Esophagus (tissue), 2 donors: ENCODE data around the gene PSMA8. TPM values are rescaled to one million over a fixed set of nuclear protein-coding genes. Genes with fewer than 3 reads are reported as not detected.
"Not testable (repeated sequence)": the region's sequence is repeated elsewhere in the genome, so short reads cannot be mapped to it uniquely, and the experiment has no call there.

Experiments
- H3K27ac ChIP-seq, 2 donors: one replicate each; pipeline ENCODE4 v1.5.1; 2013; ENCODE audit warnings: low read depth in 2 of 2, mild to moderate bottlenecking in 2 of 2, inconsistent platforms in 1 of 2, low read length in 1 of 2, moderate library complexity in 1 of 2
- H3K27me3 ChIP-seq, 2 donors: one replicate each; pipeline ENCODE4 v1.6.1; 2013; ENCODE audit warnings: low read length in 2 of 2, control low read depth in 1 of 2, mild to moderate bottlenecking in 1 of 2; ENCODE audit not compliant: insufficient read depth in 2 of 2, control insufficient read depth in 1 of 2
- H3K36me3 ChIP-seq, 2 donors: one replicate each; pipeline ENCODE4 v1.6.1; 2013; ENCODE audit warnings: low read length in 1 of 2; ENCODE audit not compliant: control insufficient read depth in 2 of 2, insufficient read depth in 2 of 2
- H3K4me1 ChIP-seq, 2 donors: one replicate each; pipeline ENCODE4 v1.6.1; 2013; ENCODE audit warnings: low read length in 1 of 2; ENCODE audit not compliant: control insufficient read depth in 2 of 2, insufficient read depth in 2 of 2
- H3K4me3 ChIP-seq, 2 donors: one replicate each; pipeline ENCODE4 v1.5.1; 2013; ENCODE audit warnings: low read length in 2 of 2, mild to moderate bottlenecking in 2 of 2, low read depth in 1 of 2, moderate library complexity in 1 of 2
- H3K9me3 ChIP-seq, 2 donors: one replicate each; pipeline ENCODE4 v1.6.1; 2013; ENCODE audit warnings: mild to moderate bottlenecking in 2 of 2, low read depth in 1 of 2, low read length in 1 of 2, moderate library complexity in 1 of 2; ENCODE audit not compliant: control insufficient read depth in 2 of 2, insufficient read depth in 1 of 2
- WGBS, 2 donors: extraction: QIAGEN DNeasy Blood & Tissue Kit; methylation state at CpG; one replicate each; pipeline ENCODE4 v1.1.7; 2013; 5-methylcytosine and 5-hydroxymethylcytosine counted together
- polyA plus RNA-seq, 2 donors: library from polyadenylated mRNA; stranded (reverse); fragments of 200-250 nt; gene quantifications; one replicate each; pipeline ENCODE4 v1.2.3, GENCODE V29; 2013
- donor health status: healthy with polysubstance abuse.
- donor health status: Bipolar disorder and iron deficiency.

PSMA8 gene
- polyA plus RNA-seq, 2 donors = 0.04 TPM

DNA sequence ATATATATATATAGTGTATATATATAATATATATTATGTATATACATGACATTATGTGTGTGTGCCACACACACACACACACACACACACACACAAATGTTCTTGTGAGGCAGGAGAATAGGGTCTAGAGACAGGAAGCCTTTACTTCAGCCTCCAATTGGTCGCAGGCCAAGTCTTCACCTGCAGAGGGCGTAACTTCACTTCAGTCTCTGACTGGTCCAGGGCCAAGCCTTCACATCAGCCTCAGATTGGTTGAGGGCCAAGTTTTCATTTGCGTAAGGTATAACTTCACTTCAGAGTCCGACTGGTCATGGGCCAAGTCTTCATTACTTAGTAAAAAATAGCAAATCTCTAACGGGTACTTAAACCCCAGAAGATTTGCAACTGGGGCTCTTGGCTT is 30.1 kb upstream of the PSMA8 start:
- no peaks in the 10 kb centered on the region for H3K9me3 ChIP-seq
- no peaks in the 10 kb centered on the region for H3K27me3 ChIP-seq
- H3K36me3 ChIP-seq = no peaks in the 10 kb centered on the region
- H3K4me3 ChIP-seq = no peak overlapping the region
- 42 to 50% methylated on average over 5 of the region's 5 CpGs for WGBS, 2 donors
- H3K27ac ChIP-seq = no peak overlapping the region
- H3K4me1 ChIP-seq = no peaks in the 10 kb centered on the region

DNA sequence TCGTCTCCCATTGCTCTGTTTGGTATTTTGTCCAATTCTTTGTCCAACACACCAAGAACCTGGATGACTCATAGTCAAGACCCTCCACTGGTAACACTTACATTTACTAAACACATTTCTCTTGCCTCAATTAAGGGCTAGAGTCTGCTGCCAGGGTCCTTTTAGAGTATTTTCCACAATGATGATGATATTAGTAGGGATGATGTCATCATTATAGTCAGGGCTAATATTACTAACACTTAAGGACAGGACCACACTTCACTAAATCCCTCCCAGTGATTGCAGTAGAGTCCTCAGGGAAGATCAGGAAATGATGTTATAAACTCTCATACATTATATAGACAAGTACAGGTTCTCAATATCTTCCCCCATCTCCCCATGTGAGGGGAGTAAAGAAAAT is 29.6 kb upstream of the PSMA8 start:
- H3K4me1 ChIP-seq = no peaks in the 10 kb centered on the region
- no peaks in the 10 kb centered on the region for H3K36me3 ChIP-seq
- H3K27ac ChIP-seq = no peak overlapping the region
- H3K4me3 ChIP-seq = no peak overlapping the region
- no peaks in the 10 kb centered on the region for H3K9me3 ChIP-seq
- 72 to 88% methylated on average over 1 of the region's 1 CpG for WGBS, 2 donors
- no peaks in the 10 kb centered on the region for H3K27me3 ChIP-seq

DNA sequence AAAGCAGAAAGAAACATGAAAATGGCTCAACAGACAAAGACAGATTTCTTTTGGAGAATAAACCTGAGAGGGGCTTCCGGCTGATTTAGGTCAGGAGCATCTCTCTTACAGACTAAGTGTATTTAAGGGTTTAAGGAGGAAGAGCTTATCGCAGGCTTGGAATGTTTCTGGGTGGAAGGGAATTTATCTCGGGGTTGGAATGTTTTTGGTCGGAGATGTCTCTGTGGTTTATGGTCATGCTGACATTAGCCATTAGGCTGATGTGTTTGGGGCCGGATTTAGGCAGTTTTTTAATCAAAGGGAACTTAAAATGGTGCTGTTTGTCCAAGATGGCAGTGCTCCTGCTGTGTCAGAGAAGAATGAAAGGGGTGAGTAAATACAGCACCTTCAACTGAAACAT is 14.4 kb upstream of the PSMA8 start:
- WGBS, 2 donors = 84 to 86% methylated on average over 5 of the region's 5 CpGs

DNA sequence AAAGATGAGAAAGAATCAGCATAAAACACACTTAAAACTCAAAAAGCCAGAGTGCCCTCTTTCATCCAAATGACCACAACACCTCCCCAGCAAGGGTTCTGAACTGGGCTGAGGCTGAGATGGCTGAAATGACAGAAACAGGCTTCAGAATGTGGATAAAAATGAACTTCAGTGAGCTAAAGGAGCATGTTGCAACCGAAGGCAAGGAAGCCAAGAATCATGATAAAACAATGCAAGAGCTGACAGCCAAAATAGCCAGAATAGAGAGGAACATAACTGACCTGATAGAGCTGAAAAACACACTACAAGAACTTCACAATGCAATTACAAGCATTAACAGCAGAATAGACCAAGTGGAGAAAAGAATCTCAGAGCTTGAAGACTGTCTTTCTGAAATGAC is 12.2 kb upstream of the PSMA8 start:
- H3K36me3 ChIP-seq = no peaks in the 10 kb centered on the region
- 74 to 75% methylated on average over 1 of the region's 1 CpG for WGBS, 2 donors
- H3K9me3 ChIP-seq = no peaks in the 10 kb centered on the region
- H3K27me3 ChIP-seq = no peaks in the 10 kb centered on the region
- H3K4me3 ChIP-seq = no peak overlapping the region
- no peak overlapping the region for H3K27ac ChIP-seq
- H3K4me1 ChIP-seq = no peaks in the 10 kb centered on the region

More for the DNA sequence above, 14.4 kb upstream of the PSMA8 start:
- Histone ChIP-seq H3K27ac (no peak overlapping the region), H3K4me3 (no peak overlapping the region), H3K4me1 (no peaks in the 10 kb centered on the region), H3K36me3 (no peaks in the 10 kb centered on the region), H3K9me3 (no peaks in the 10 kb centered on the region), H3K27me3 (no peaks in the 10 kb centered on the region)

DNA sequence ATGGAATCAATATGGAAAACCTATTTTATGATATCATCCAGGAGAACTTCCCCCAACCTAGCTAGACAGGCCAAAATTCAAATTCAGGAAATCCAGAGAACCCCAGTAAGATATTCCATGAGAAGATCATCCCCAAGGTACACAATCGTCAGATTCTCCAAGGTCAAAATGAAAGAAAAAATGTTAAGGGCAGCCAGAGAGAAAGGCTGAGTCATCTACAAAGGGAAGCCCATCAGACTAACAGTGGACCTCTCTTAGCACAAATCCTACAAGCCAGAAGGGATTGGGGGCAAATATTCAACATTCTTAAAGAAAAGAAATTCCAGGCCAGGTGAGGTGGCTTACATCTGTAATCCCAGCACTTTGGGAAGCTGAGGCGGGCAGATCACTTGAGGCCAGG is 11.7 kb upstream of the PSMA8 start:
- H3K9me3 ChIP-seq, H3K36me3 ChIP-seq, H3K4me1 ChIP-seq, H3K4me3 ChIP-seq, H3K27ac ChIP-seq, H3K27me3 ChIP-seq: not testable (repeated sequence)
- 82 to 85% methylated on average over 2 of the region's 2 CpGs for WGBS, 2 donors

DNA sequence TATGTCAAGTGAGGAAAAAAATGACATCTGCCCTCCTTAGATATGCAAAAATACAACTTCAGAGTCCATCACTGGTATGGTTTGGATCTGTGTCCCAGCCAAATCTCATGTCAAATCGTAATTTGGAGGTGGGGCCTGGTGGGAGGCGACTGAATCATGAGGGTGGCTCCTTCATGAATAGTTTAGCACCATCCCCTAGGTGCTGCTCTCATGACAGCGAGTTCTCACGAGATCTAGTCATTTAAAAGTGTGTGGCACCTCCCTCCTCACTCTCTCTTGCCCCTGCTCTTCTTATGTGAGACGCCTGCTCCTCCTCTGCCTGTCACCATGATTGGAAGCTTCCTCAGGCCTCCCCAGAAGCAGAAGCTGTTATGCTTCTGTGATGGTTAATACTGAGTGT is 5.9 kb upstream of the PSMA8 start:
- Histone ChIP-seq H3K27ac (no peak overlapping the region), H3K36me3 (no peaks in the 10 kb centered on the region), H3K27me3 (no peaks in the 10 kb centered on the region), H3K9me3 (no peaks in the 10 kb centered on the region), H3K4me3 (no peak overlapping the region), H3K4me1 (no peaks in the 10 kb centered on the region)
- 81 to 82% methylated on average over 5 of the region's 5 CpGs for WGBS, 2 donors

DNA sequence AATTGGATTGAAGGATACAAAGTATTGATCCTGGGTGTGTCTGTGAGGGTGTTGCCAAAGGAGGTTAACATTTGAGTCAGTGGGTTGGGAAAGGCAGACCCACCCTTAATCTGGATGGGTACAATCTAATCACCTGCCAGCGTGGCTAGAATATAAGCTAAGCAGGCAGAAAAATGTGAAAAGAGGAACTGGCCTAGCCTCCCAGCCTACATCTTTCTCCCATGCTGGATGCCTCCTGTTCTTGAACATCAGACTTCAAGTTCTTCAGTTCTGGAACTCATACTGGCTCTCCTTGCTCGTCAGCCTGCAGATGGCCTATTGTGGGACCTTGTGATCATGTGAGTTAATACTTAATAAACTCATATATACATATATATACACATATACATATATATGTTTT is 5.5 kb upstream of the PSMA8 start:
- H3K4me3 ChIP-seq, H3K36me3 ChIP-seq, H3K9me3 ChIP-seq, H3K27me3 ChIP-seq, H3K27ac ChIP-seq, H3K4me1 ChIP-seq: not testable (repeated sequence)
- WGBS, 2 donors = 66 to 82% methylated on average over 2 of the region's 2 CpGs

DNA sequence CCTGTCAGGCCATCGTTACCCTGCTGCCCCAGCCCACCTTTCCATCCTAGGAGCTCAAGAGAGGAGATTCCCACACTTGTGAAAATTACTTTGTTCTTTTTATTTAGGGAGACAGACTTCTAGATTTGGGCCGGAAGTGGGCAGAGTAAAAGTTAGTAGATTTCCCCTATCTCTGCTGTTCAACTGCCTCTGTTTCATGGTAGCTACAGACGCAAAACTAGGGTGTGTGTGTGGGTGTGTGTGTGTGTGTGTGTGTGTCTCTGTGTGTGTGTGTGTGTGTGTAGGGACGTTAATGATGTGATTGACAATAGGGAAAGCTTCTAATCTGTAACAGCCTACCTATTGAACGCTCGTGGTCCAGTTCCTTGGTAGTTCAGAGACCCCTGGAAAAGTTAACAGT is 438 bp downstream of the PSMA8 start:
- no peaks in the 10 kb centered on the region for H3K27me3 ChIP-seq
- H3K36me3 ChIP-seq = no peaks in the 10 kb centered on the region
- no peak overlapping the region for H3K4me3 ChIP-seq
- H3K9me3 ChIP-seq = peaks cover 0 to 3% of the 10 kb centered on the region in 2 donors
- peaks cover 0 to 2% of the 10 kb centered on the region in 2 donors for H3K4me1 ChIP-seq
- no peak overlapping the region for H3K27ac ChIP-seq
- 87 to 88% methylated on average over 6 of the region's 6 CpGs for WGBS, 2 donors

DNA sequence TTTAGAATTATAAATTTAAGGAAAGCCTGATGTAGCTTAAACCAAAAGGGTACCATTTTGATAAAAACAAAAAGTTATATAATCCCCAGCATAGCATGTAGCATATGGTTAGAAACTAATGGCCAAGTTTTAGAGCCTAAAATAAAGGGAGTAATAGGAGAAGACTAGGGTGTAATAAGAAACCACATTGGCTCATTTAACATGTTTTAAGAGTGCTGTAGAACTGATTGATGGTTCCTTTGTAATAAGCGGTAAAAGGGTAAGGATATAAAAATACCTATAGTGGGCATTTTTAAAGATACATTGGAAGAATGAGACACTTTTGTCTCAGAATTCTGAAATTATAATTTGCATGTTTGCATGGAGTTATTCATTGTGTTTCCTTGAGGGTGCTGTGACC is 1.9 kb downstream of the PSMA8 start:
- no peak overlapping the region for H3K4me3 ChIP-seq
- no peaks in the 10 kb centered on the region for H3K27me3 ChIP-seq
- H3K27ac ChIP-seq = no peak overlapping the region
- peaks cover 0 to 3% of the 10 kb centered on the region in 2 donors for H3K9me3 ChIP-seq
- H3K36me3 ChIP-seq = no peaks in the 10 kb centered on the region
- peaks cover 0 to 2% of the 10 kb centered on the region in 2 donors for H3K4me1 ChIP-seq
- 84 to 88% methylated on average over 1 of the region's 1 CpG for WGBS, 2 donors

DNA sequence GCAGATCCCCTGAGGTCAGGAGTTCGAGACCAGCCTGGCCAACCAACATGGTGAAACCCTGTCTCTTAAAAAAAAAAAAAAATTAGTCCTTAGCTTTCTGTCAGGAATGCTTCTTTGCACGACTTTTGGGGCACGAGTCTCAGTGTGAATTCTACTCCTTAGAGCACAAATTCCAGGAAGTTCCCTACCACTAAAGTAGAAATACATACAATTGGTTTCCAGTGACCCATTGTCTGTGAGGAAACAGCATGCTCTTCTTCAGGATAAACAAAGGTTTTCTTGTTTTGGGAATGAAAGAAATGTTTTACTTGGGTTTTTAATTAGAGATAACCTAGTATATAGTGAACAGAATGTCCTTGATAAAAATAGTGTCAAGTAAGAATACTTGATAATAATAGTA is 23.7 kb downstream of the PSMA8 start:
- H3K27me3 ChIP-seq = no peaks in the 10 kb centered on the region
- H3K27ac ChIP-seq = no peak overlapping the region
- no peaks in the 10 kb centered on the region for H3K36me3 ChIP-seq
- no peak overlapping the region for H3K4me3 ChIP-seq
- no peaks in the 10 kb centered on the region for H3K9me3 ChIP-seq
- H3K4me1 ChIP-seq = no peaks in the 10 kb centered on the region
- WGBS, 2 donors = 56 to 58% methylated on average over 3 of the region's 3 CpGs
